DOHH2 (cell line): ENCODE results near the gene ATP11A.
"Not testable (repeated sequence)": the region's sequence is repeated elsewhere in the genome, so short reads cannot be mapped to it uniquely, and the experiment has no call there.

Experiments
- H3F3A ChIP-seq: fragments of 200-600 bp; sonication (generic), shearing (Covaris generic); 2 replicates; pipeline ENCODE4 v1.6.0; 2016; ENCODE audit warnings: antibody characterized with exemption, mild to moderate bottlenecking; ENCODE audit not compliant: control insufficient read depth, insufficient read depth
- H3K27ac ChIP-seq: fragments of 200-600 bp; sonication (generic); 2 replicates; pipeline ENCODE4 v1.5.1; 2014; ENCODE audit warnings: low read depth, mild to moderate bottlenecking, low read length, moderate library complexity
- H3K27me3 ChIP-seq: fragments of 200-600 bp; sonication (generic); 2 replicates; pipeline ENCODE4 v1.6.1; 2014; ENCODE audit warnings: mild to moderate bottlenecking, low read length, mixed read lengths; ENCODE audit not compliant: control insufficient read depth
- H3K36me3 ChIP-seq: fragments of 200-600 bp; sonication (generic); 2 replicates; pipeline ENCODE4 v1.6.1; 2014; ENCODE audit warnings: mild to moderate bottlenecking, low read length, moderate library complexity, mixed read lengths; ENCODE audit not compliant: control insufficient read depth
- H3K4me1 ChIP-seq: fragments of 200-600 bp; sonication (generic); 2 replicates; pipeline ENCODE4 v1.6.1; 2014; ENCODE audit warnings: mild to moderate bottlenecking, low read length, mixed read lengths; ENCODE audit not compliant: control insufficient read depth
- H3K4me2 ChIP-seq: fragments of 200-600 bp; sonication (generic); 2 replicates; pipeline ENCODE4 v1.6.0; 2014; ENCODE audit warnings: mild to moderate bottlenecking, low read length, moderate library complexity
- H3K4me3 ChIP-seq: fragments of 200-600 bp; sonication (generic); 2 replicates; pipeline ENCODE4 v1.5.1; 2014; ENCODE audit warnings: mild to moderate bottlenecking, low read length, mixed read lengths
- H3K79me2 ChIP-seq: fragments of 200-600 bp; sonication (generic); 2 replicates; pipeline ENCODE4 v1.6.1; 2014; ENCODE audit warnings: mild to moderate bottlenecking, low read length, mixed read lengths; ENCODE audit not compliant: control insufficient read depth
- H3K9me2 ChIP-seq: fragments of 200-600 bp; sonication (generic); replicated peaks from 2 replicates; pipeline ENCODE4 v1.6.1; 2014; ENCODE audit warnings: mild to moderate bottlenecking, low read length, mixed read lengths; ENCODE audit not compliant: control insufficient read depth
- H3K9me3 ChIP-seq: fragments of 200-600 bp; sonication (generic); 2 replicates; pipeline ENCODE4 v1.6.1; 2014; ENCODE audit warnings: antibody characterized with exemption, low read length, mixed read lengths; ENCODE audit not compliant: control insufficient read depth, insufficient read depth
- H4K20me1 ChIP-seq: fragments of 200-600 bp; sonication (generic); 2 replicates; pipeline ENCODE4 v1.6.0; 2014; ENCODE audit warnings: low read depth, mild to moderate bottlenecking, antibody characterized with exemption, low read length, moderate library complexity; ENCODE audit not compliant: control insufficient read depth, insufficient read depth
- EZH2phosphoT487 ChIP-seq: fragments of 200-600 bp; sonication (generic); IDR thresholded peaks from 2 replicates; pipeline ENCODE4 v1.6.1; 2017; ENCODE audit warnings: borderline replicate concordance, mild to moderate bottlenecking, antibody characterized with exemption, low read length, moderate library complexity, mixed read lengths
- TF ChIP-seq, protein P1 (sequence below): fragments of 200-600 bp; sonication (generic); IDR thresholded peaks from one replicate; pipeline ENCODE4 v1.5.1; 2014; ENCODE audit warnings: antibody characterized with exemption, mild to moderate bottlenecking, low read depth, low read length; ENCODE audit not compliant: poor library complexity, severe bottlenecking

ATP11A gene

GRCh38 chr13:112838842-112839117, 148.9 kb downstream of the ATP11A start:
- no peak for TF ChIP-seq EZH2phosphoT487
- TF ChIP-seq, protein P1, sequence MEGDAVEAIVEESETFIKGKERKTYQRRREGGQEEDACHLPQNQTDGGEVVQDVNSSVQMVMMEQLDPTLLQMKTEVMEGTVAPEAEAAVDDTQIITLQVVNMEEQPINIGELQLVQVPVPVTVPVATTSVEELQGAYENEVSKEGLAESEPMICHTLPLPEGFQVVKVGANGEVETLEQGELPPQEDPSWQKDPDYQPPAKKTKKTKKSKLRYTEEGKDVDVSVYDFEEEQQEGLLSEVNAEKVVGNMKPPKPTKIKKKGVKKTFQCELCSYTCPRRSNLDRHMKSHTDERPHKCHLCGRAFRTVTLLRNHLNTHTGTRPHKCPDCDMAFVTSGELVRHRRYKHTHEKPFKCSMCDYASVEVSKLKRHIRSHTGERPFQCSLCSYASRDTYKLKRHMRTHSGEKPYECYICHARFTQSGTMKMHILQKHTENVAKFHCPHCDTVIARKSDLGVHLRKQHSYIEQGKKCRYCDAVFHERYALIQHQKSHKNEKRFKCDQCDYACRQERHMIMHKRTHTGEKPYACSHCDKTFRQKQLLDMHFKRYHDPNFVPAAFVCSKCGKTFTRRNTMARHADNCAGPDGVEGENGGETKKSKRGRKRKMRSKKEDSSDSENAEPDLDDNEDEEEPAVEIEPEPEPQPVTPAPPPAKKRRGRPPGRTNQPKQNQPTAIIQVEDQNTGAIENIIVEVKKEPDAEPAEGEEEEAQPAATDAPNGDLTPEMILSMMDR: no peak
- no peaks in the 10 kb centered on the region for H3K79me2 ChIP-seq
- H3K4me2 ChIP-seq: no peak overlapping the region

GRCh38 chr13:112839356-112840105, 149.7 kb downstream of the ATP11A start:
- Histone ChIP-seq H3K4me2 (no peak overlapping the region), H3K4me3 (no peak overlapping the region), H3K27me3 (no peaks in the 10 kb centered on the region), H4K20me1 (no peaks in the 10 kb centered on the region), H3K4me1 (no peaks in the 10 kb centered on the region), H3K79me2 (no peaks in the 10 kb centered on the region), H3K9me2 (no peaks in the 10 kb centered on the region), H3K27ac (no peak overlapping the region), H3K9me3 (no peaks in the 10 kb centered on the region), H3K36me3 (peaks cover 4% of the 10 kb centered on the region; the same call in 1 of the 2 replicates), H3F3A (no peaks in the 10 kb centered on the region)
- no peak for TF ChIP-seq EZH2phosphoT487
- TF ChIP-seq, protein P1: no peak

More at GRCh38 chr13:112838842-112839117, 148.9 kb downstream of the ATP11A start:
- Histone ChIP-seq H3K27ac (no peak overlapping the region), H3K9me3 (no peaks in the 10 kb centered on the region), H3K9me2 (no peaks in the 10 kb centered on the region), H3K36me3 (peaks cover 4% of the 10 kb centered on the region; the same call in 1 of the 2 replicates), H4K20me1 (no peaks in the 10 kb centered on the region), H3F3A (no peaks in the 10 kb centered on the region), H3K4me1 (no peaks in the 10 kb centered on the region), H3K4me3 (no peak overlapping the region), H3K27me3 (no peaks in the 10 kb centered on the region)

DNA sequence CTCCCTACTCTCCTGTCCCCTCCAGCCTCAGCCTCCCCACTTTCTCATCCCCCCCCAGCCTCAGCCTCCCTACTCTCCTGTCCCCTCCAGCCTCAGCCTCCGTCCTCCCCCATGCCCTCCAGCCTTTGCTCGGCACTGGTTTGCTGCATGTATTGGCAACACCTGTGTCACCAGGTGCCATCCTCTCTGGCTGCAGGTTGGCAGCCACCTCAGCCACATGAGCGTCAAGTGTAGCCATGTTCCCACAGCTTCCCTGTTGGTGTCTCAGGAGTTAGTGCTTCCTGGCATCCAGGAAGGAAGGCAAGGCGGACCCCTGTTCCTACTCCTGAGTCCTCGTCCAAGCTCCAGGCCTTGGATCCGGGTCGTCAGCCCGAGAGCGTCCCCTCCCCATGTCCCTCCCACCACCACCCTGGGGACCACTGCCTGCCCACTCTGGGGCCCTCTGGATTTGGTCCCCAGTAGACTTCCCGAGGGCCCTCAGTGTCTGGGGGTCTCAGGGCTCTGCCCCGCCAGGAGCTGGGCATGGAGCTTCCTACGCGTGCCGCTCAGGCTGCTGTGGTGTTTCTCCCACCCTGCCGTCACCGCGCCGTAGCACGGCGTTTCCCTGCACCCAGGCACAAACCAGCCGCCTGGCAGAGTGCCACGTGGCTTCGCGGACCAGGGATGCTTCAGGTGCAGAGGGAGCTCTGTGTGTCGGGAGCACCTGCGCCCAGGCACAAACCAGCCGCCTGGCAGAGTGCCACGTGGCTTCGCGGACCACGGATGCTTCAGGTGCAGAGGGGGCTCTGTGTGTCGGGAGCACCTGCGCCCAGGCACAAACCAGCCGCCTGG, 150.8 kb downstream of the ATP11A start:
- H3K27me3 ChIP-seq: no peaks in the 10 kb centered on the region
- H3K9me3 ChIP-seq: no peaks in the 10 kb centered on the region
- no peak for TF ChIP-seq EZH2phosphoT487
- TF ChIP-seq, protein P1: no peak
- no peaks in the 10 kb centered on the region for H3K4me1 ChIP-seq
- no peak overlapping the region for H3K4me3 ChIP-seq
- H3K4me2 ChIP-seq: no peak overlapping the region
- H3F3A ChIP-seq: no peaks in the 10 kb centered on the region
- no peaks in the 10 kb centered on the region for H4K20me1 ChIP-seq
- no peak overlapping the region for H3K27ac ChIP-seq
- H3K9me2 ChIP-seq: no peaks in the 10 kb centered on the region
- no peaks in the 10 kb centered on the region for H3K79me2 ChIP-seq
- peaks cover 4% of the 10 kb centered on the region; the same call in 1 of the 2 replicates for H3K36me3 ChIP-seq

GRCh38 chr13:112841303-112842015, 151.6 kb downstream of the ATP11A start:
- not testable (repeated sequence) for H3K9me2 ChIP-seq, H3F3A ChIP-seq, H3K36me3 ChIP-seq, H3K9me3 ChIP-seq, H3K27ac ChIP-seq, H3K4me1 ChIP-seq, H3K27me3 ChIP-seq, H4K20me1 ChIP-seq, H3K4me2 ChIP-seq, H3K79me2 ChIP-seq, H3K4me3 ChIP-seq
